Loucy (cell line): ENCODE results near the gene IGFBP2.
A peak's percentile ranks its signal among the peaks of the same experiment; 100 is the strongest.

Source experiments
- H2AFZ ChIP-seq: fragments of 200-600 bp; sonication (generic); 2 replicates; pipeline ENCODE4 v1.6.0; 2016; ENCODE audit warnings: antibody characterized with exemption, mild to moderate bottlenecking, low read length, moderate library complexity
- H3F3A ChIP-seq: fragments of 200-600 bp; 2 replicates; pipeline ENCODE4 v1.6.0; 2016; ENCODE audit warnings: antibody characterized with exemption, low read depth, mild to moderate bottlenecking
- H3K27me3 ChIP-seq: fragments of 200-600 bp; sonication (generic); 2 replicates; pipeline ENCODE4 v1.6.1; 2014; ENCODE audit warnings: low read length, mild to moderate bottlenecking; ENCODE audit not compliant: insufficient read depth, poor library complexity, severe bottlenecking
- H3K36me3 ChIP-seq: fragments of 200-600 bp; sonication (generic); 2 replicates; pipeline ENCODE4 v1.6.1; 2016; ENCODE audit warnings: low read length; ENCODE audit not compliant: insufficient read depth
- H3K4me1 ChIP-seq: fragments of 200-600 bp; sonication (generic); 2 replicates; pipeline ENCODE4 v1.5.1; 2014; ENCODE audit warnings: low read length, mild to moderate bottlenecking; ENCODE audit not compliant: insufficient read depth, poor library complexity, severe bottlenecking
- H3K4me2 ChIP-seq: fragments of 200-600 bp; sonication (generic); 2 replicates; pipeline ENCODE4 v1.6.0; 2014; ENCODE audit warnings: antibody characterized with exemption, low read length, low read depth, mild to moderate bottlenecking; ENCODE audit not compliant: poor library complexity, severe bottlenecking
- H3K4me3 ChIP-seq: fragments of 200-600 bp; sonication (generic); 2 replicates; pipeline ENCODE4 v1.5.1; 2014; ENCODE audit warnings: low read length, mild to moderate bottlenecking, mixed read lengths; ENCODE audit not compliant: poor library complexity, severe bottlenecking
- H3K79me2 ChIP-seq: fragments of 200-600 bp; sonication (generic); 2 replicates; pipeline ENCODE4 v1.6.1; 2014; ENCODE audit warnings: low read length; ENCODE audit not compliant: insufficient read depth
- H3K9ac ChIP-seq: fragments of 200-600 bp; sonication (generic); 2 replicates; pipeline ENCODE4 v1.6.0; 2014; ENCODE audit warnings: mild to moderate bottlenecking, low read depth, low read length, moderate library complexity; ENCODE audit not compliant: poor library complexity, severe bottlenecking
- H3K9me2 ChIP-seq: fragments of 200-600 bp; sonication (generic); replicated peaks from 2 replicates; pipeline ENCODE4 v1.6.1; 2016; ENCODE audit warnings: low read depth, low read length, mixed read lengths
- H3K9me3 ChIP-seq: fragments of 200-600 bp; sonication (generic); 2 replicates; pipeline ENCODE4 v1.6.1; 2014; ENCODE audit warnings: mild to moderate bottlenecking, antibody characterized with exemption, low read length, low read depth; ENCODE audit not compliant: insufficient read depth
- H4K20me1 ChIP-seq: fragments of 200-600 bp; sonication (generic); 2 replicates; pipeline ENCODE4 v1.6.0; 2014; ENCODE audit warnings: antibody characterized with exemption, low read length, mild to moderate bottlenecking; ENCODE audit not compliant: insufficient read depth, poor library complexity, severe bottlenecking
- EZH2phosphoT487 ChIP-seq: fragments of 200-600 bp; IDR thresholded peaks from 2 replicates; pipeline ENCODE4 v1.6.1; 2018; ENCODE audit warnings: antibody characterized with exemption, mild to moderate bottlenecking, moderate library complexity, borderline replicate concordance
- TF ChIP-seq, protein P1 (sequence below): fragments of 200-600 bp; sonication (generic); conservative IDR thresholded peaks from 2 replicates; pipeline ENCODE4 v1.5.1; 2014; ENCODE audit warnings: mild to moderate bottlenecking, antibody characterized with exemption, low read length

The IGFBP2 gene

DNA sequence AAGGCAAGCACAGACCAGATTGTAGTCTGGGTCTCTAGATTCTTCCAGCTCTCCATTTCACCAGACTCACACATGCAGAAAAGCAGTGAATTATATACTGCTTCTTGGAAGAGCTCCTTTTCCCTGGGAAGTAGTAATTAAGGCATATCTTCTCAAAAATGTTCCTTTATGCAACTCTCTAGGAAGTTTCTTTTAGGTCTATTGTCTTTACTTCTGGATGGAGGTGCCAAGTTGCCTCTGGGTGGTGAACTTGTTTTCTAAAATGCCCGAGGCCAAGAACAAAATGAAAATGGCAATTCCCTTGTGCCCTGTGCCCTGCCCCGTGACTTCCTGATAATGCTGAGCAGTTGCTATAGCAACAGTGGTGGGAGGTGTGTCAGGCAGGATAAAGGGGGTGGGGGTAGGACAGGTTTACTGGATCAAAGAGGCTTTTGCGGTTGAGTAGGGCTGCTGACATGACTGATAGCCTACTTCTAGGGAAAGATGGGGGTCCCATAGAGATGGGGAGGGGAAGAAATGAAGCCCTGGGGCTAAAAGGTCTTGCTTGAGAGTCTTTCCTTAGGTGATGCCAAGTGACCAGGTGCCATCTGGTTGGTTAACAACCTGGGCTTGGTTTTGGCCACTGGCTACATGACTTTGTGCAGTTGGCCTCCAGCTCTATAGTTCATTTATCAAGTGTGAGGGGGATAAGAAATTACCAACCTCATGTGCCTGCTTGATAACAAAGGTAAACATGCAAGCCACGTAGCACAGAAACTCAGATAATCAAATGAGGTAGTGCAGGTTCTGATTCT lies 11.8 kb downstream of the IGFBP2 start:
- no peaks in the 10 kb centered on the region for H3K9me2 ChIP-seq
- TF ChIP-seq, protein P1, sequence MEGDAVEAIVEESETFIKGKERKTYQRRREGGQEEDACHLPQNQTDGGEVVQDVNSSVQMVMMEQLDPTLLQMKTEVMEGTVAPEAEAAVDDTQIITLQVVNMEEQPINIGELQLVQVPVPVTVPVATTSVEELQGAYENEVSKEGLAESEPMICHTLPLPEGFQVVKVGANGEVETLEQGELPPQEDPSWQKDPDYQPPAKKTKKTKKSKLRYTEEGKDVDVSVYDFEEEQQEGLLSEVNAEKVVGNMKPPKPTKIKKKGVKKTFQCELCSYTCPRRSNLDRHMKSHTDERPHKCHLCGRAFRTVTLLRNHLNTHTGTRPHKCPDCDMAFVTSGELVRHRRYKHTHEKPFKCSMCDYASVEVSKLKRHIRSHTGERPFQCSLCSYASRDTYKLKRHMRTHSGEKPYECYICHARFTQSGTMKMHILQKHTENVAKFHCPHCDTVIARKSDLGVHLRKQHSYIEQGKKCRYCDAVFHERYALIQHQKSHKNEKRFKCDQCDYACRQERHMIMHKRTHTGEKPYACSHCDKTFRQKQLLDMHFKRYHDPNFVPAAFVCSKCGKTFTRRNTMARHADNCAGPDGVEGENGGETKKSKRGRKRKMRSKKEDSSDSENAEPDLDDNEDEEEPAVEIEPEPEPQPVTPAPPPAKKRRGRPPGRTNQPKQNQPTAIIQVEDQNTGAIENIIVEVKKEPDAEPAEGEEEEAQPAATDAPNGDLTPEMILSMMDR: no peak
- no peak for TF ChIP-seq EZH2phosphoT487
- H3K9me3 ChIP-seq: no peaks in the 10 kb centered on the region
- H3K36me3 ChIP-seq: peaks cover 79% of the 10 kb centered on the region; the same call in 1 of the 2 replicates
- H3F3A ChIP-seq: no peaks in the 10 kb centered on the region
- no peak overlapping the region for H3K9ac ChIP-seq
- no peaks in the 10 kb centered on the region for H3K27me3 ChIP-seq
- no peak overlapping the region for H2AFZ ChIP-seq
- peak overlapping the region; percentile 57 for H3K4me2 ChIP-seq
- peaks cover 48% of the 10 kb centered on the region for H3K4me1 ChIP-seq
- H4K20me1 ChIP-seq: peaks cover 78% of the 10 kb centered on the region
- H3K79me2 ChIP-seq: peaks cover 100% of the 10 kb centered on the region
- peak overlapping the region; percentile 53 for H3K4me3 ChIP-seq

DNA sequence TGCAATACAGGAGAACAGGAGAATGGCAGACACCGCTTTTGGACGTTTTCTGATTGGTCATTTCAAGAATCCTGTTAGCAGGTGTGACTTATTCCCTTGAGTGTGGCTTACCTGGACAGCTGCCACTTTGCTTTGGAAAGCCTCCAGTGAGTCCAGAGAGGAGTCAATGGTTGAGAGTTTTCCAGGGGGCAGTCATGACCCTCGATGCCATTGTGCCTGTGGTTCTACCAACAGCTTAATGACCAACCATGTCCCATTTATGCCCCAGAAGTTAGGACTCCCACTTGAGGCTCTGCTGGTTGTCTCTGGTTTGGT lies 12.4 kb downstream of the IGFBP2 start:
- Histone ChIP-seq H3K9me3 (no peaks in the 10 kb centered on the region), H3K27me3 (no peaks in the 10 kb centered on the region), H3K9me2 (no peaks in the 10 kb centered on the region), H2AFZ (no peak overlapping the region), H3K4me1 (peaks cover 48% of the 10 kb centered on the region), H3K79me2 (peaks cover 100% of the 10 kb centered on the region), H3K4me2 (peak overlapping the region; percentile 57), H3K4me3 (no peak overlapping the region), H3K9ac (no peak overlapping the region), H3K36me3 (peaks cover 79% of the 10 kb centered on the region; the same call in 1 of the 2 replicates), H4K20me1 (peaks cover 78% of the 10 kb centered on the region), H3F3A (no peaks in the 10 kb centered on the region)
- TF ChIP-seq EZH2phosphoT487: no peak
- TF ChIP-seq, protein P1: no peak

DNA sequence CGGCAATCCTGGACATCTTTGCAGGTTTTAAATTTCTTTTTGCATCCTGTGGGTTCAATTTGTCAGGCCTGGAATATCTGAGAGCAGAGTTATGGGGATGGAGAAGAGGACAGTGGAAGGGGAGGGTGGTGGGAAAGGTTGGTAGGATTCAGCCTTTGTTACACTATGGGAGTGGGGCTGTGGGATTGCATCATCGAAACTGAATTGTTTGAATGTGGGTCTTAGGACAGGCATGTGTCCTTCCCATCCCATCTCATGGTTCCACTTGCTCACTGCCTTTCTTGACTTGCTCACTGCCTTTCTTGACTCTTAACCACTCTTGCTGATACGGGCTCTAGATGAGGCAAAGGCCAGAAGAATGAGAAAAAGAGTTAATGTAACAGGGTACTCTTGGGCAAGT lies 12.9 kb downstream of the IGFBP2 start:
- H3F3A ChIP-seq: no peaks in the 10 kb centered on the region

More for the DNA sequence above, 12.9 kb downstream of the IGFBP2 start:
- Histone ChIP-seq H3K79me2 (peaks cover 100% of the 10 kb centered on the region), H3K4me2 (peak overlapping the region; percentile 57), H3K36me3 (peaks cover 79% of the 10 kb centered on the region; the same call in 1 of the 2 replicates), H3K4me3 (no peak overlapping the region), H4K20me1 (peaks cover 78% of the 10 kb centered on the region), H2AFZ (no peak overlapping the region), H3K9me2 (no peaks in the 10 kb centered on the region), H3K9ac (no peak overlapping the region), H3K4me1 (peaks cover 48% of the 10 kb centered on the region), H3K9me3 (no peaks in the 10 kb centered on the region), H3K27me3 (no peaks in the 10 kb centered on the region)
- TF ChIP-seq, protein P1: no peak
